ENCODE data around the gene KHDRBS2. TPM values are rescaled to one million over a fixed set of nuclear protein-coding genes. Genes with fewer than 3 reads are reported as not detected.

Gene KHDRBS2
- polyA plus RNA-seq, 1 donor (not counting 4 experiments of a cell fraction or from before 2014, with no cell fraction given) = not detected

DNA sequence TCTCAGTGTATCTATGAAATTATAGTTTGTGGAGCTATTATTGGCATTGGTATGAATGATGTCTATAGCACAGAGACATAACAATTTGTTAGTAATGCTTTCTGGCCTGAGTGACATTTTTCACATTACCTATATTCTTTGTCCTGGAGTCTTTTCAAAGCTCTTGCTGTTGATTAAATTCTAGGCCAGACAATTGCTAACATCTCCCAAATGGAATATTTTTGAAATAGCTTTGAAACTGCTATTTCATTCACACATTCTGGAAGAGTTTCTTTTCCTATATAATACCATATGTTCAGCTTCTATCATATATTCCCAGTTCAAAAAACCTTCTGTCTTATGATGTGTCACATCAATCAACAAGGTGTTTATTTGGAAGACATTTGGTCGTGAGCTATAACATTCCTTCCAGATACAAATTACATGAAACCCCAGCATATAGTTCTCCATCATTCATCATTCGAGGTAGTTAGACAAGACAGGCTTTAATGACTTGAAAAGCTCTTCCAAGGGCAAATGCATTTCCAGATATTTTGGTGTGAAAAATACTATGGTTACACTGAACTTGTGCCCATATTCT is 452.8 kb downstream of the KHDRBS2 start:
- dilution Hi-C loops (cut with MboI; ENCODE audit: extremely low pct_ligation_motif_present, low sequenced_read_pairs) = no loop called here
- DNase-seq (ENCODE audit: low read depth, low spot score) (no peak), FAIRE-seq (no peak)
- TF ChIP-seq, protein P1, sequence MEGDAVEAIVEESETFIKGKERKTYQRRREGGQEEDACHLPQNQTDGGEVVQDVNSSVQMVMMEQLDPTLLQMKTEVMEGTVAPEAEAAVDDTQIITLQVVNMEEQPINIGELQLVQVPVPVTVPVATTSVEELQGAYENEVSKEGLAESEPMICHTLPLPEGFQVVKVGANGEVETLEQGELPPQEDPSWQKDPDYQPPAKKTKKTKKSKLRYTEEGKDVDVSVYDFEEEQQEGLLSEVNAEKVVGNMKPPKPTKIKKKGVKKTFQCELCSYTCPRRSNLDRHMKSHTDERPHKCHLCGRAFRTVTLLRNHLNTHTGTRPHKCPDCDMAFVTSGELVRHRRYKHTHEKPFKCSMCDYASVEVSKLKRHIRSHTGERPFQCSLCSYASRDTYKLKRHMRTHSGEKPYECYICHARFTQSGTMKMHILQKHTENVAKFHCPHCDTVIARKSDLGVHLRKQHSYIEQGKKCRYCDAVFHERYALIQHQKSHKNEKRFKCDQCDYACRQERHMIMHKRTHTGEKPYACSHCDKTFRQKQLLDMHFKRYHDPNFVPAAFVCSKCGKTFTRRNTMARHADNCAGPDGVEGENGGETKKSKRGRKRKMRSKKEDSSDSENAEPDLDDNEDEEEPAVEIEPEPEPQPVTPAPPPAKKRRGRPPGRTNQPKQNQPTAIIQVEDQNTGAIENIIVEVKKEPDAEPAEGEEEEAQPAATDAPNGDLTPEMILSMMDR (optimal IDR thresholded peaks at IDR 0.05 in 1 of 3, IDR thresholded peaks at IDR 0.05 in 1 of 3, conservative IDR thresholded peaks at IDR 0.05 in 1 of 3; ENCODE audit: extremely low read depth in 1 of 3, insufficient read depth in 2 of 3, low read length in 3 of 3) = no peak
- no peak for TF ChIP-seq EZH2 (IDR thresholded peaks at IDR 0.05; ENCODE audit: low read length)
- no peaks in the 10 kb centered on the region for H3K9me3 ChIP-seq (ENCODE audit: control insufficient read depth, low read depth, low read length)
- no peak overlapping the region for H3K9ac ChIP-seq (ENCODE audit: control insufficient read depth, extremely low read depth, insufficient read depth, low read length)
- no peak overlapping the region for H3K4me3 ChIP-seq (ENCODE audit: control insufficient read depth in 2 of 3, extremely low read depth in 1 of 3, insufficient read depth in 2 of 3, low read depth in 1 of 3, low read length in 3 of 3)
- no peaks in the 10 kb centered on the region for H3K27me3 ChIP-seq (ENCODE audit: control insufficient read depth, extremely low read depth, insufficient read depth, low read length)
- H3K27ac ChIP-seq (ENCODE audit: control insufficient read depth, insufficient read depth, low read length) = no peak overlapping the region
- H3K4me2 ChIP-seq (ENCODE audit: control insufficient read depth, extremely low read depth, insufficient read depth, low read depth, low read length) = no peak overlapping the region
- no peaks in the 10 kb centered on the region for H4K20me1 ChIP-seq (ENCODE audit: control insufficient read depth, extremely low read depth, insufficient read depth, low read length)
- H3K36me3 ChIP-seq (ENCODE audit: control insufficient read depth in 2 of 2, extremely low read depth in 1 of 2, insufficient read depth in 2 of 2, low read length in 2 of 2) = no peaks in the 10 kb centered on the region
- no peak overlapping the region for H2AFZ ChIP-seq (ENCODE audit: control insufficient read depth, low read length)
- no peaks in the 10 kb centered on the region for H3K4me1 ChIP-seq (ENCODE audit: control insufficient read depth, extremely low read depth, insufficient read depth, low read length)
- no peaks in the 10 kb centered on the region for H3K9me1 ChIP-seq (ENCODE audit: control insufficient read depth, extremely low read depth, insufficient read depth, low read length)
- H3K79me2 ChIP-seq (ENCODE audit: control insufficient read depth, insufficient read depth, low read length) = no peaks in the 10 kb centered on the region

DNA sequence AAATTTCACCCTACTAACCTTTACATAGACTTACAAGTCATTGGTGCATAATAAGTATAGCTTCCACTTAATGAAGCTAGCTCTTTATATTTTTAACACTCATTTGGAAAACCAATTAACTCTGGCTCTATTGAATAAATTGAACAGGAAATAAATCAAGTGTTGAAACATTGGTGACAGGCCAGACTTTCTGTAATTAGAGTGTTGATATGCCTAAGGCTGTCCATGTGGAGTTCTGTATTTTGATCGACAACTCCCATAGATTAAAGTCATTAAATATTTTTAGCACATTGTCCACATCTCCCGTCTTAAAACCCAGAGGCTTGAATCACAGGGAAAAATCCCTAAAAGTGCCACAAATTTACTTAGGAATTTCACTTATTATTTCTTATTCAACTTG is 468.3 kb downstream of the KHDRBS2 start:
- no peaks in the 10 kb centered on the region for H3K79me2 ChIP-seq (ENCODE audit: control insufficient read depth, insufficient read depth, low read length)
- no peaks in the 10 kb centered on the region for H3K9me1 ChIP-seq (ENCODE audit: control insufficient read depth, extremely low read depth, insufficient read depth, low read length)
- dilution Hi-C loops (cut with MboI; ENCODE audit: extremely low pct_ligation_motif_present, low sequenced_read_pairs) = no loop called here
- no peaks in the 10 kb centered on the region for H4K20me1 ChIP-seq (ENCODE audit: control insufficient read depth, extremely low read depth, insufficient read depth, low read length)
- DNase-seq (ENCODE audit: low read depth, low spot score) (no peak), FAIRE-seq (no peak)
- H3K27ac ChIP-seq (ENCODE audit: control insufficient read depth, insufficient read depth, low read length) = no peak overlapping the region
- no peak overlapping the region for H3K4me3 ChIP-seq (ENCODE audit: control insufficient read depth in 2 of 3, extremely low read depth in 1 of 3, insufficient read depth in 2 of 3, low read depth in 1 of 3, low read length in 3 of 3)
- no peaks in the 10 kb centered on the region for H3K4me1 ChIP-seq (ENCODE audit: control insufficient read depth, extremely low read depth, insufficient read depth, low read length)
- TF ChIP-seq, protein P1 (optimal IDR thresholded peaks at IDR 0.05 in 1 of 3, IDR thresholded peaks at IDR 0.05 in 1 of 3, conservative IDR thresholded peaks at IDR 0.05 in 1 of 3; ENCODE audit: extremely low read depth in 1 of 3, insufficient read depth in 2 of 3, low read length in 3 of 3) = no peak
- TF ChIP-seq EZH2 (IDR thresholded peaks at IDR 0.05; ENCODE audit: low read length) = no peak
- H3K9me3 ChIP-seq (ENCODE audit: control insufficient read depth, low read depth, low read length) = no peaks in the 10 kb centered on the region
- H3K4me2 ChIP-seq (ENCODE audit: control insufficient read depth, extremely low read depth, insufficient read depth, low read depth, low read length) = no peak overlapping the region
- H3K36me3 ChIP-seq (ENCODE audit: control insufficient read depth in 2 of 2, extremely low read depth in 1 of 2, insufficient read depth in 2 of 2, low read length in 2 of 2) = no peaks in the 10 kb centered on the region
- no peak overlapping the region for H3K9ac ChIP-seq (ENCODE audit: control insufficient read depth, extremely low read depth, insufficient read depth, low read length)
- H3K27me3 ChIP-seq (ENCODE audit: control insufficient read depth, extremely low read depth, insufficient read depth, low read length) = no peaks in the 10 kb centered on the region
- H2AFZ ChIP-seq (ENCODE audit: control insufficient read depth, low read length) = no peak overlapping the region
